Fibroblast of skin of right quadriceps (primary cell): Measurements from ENCODE around the gene RABL2A.
"Not testable (repeated sequence)": the region's sequence is repeated elsewhere in the genome, so short reads cannot be mapped to it uniquely, and the experiment has no call there.

Source experiments
- DNase-seq: peaks from one replicate; pipeline ENCODE4 v3.0.0-alpha.2; 2013

RABL2A gene

GRCh38 chr2:113621002-113621401 lies 6.1 kb upstream of the RABL2A start:
- not testable (repeated sequence) for DNase-seq

DNA sequence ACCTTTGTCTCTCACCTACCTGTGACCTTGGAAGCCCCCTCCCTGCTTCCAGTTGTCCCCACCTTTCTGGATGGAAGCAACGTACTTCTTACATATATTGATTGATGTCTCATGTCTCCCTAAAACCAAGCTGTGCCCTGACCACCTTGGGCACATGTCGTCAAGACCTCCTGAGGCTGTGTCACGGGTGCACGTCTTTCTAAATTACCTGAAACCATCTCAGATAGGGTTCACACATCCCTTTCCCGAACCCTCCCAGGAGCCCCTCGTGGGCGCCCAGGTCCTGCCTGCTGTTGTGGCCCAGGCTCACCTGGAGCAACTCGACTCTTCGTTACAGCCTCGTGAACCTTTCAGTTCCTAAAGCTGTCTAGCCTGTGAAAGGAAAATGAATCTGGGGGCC lies 1.2 kb upstream of the RABL2A start:
- not testable (repeated sequence) for DNase-seq

- not testable (repeated sequence) for DNase-seq
Observed at GRCh38 chr2:113632849-113633345, 5.8 kb downstream of the RABL2A start.

DNA sequence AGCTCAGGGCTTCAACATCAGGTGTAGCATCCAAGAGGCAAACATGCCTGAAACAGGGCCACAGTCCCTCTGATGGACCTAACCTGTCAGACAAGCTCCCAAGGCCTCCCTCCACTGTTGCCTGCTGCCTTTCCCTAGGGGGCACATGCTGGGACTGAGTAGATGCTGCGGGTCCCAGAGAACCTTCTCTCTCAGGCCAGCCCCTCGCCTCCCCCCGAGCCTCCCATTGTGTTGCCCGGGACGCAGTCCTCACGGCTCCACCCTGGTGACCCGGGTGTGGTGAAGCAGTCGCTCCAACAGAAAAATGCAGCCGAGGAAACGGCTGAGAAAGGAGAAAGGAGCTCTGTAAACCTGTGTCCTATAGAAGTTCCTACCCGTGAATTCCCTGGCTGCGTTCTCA lies 8.3 kb downstream of the RABL2A start:
- not testable (repeated sequence) for DNase-seq

DNA sequence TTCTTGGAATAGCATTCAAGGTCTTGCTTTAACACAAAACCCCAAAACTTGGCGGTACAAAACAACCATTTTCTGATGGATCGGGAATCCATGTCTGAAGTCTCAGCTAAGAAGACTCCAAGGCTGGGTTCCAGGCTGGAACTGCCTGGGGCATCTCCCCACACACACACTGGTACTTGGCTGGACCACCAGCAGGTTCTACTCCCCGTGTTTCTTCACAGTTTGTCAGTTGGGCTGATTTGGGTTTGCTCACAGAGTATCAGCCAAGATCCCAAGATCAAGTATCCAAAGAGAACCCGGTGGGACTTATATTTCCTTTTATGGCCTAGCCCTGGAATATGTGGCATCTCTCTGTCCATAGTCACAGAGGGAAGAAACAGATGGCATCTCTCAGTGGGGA lies 9.2 kb downstream of the RABL2A start:
- not testable (repeated sequence) for DNase-seq

- not testable (repeated sequence) for DNase-seq
Observed at GRCh38 chr2:113638084-113638483, 11.0 kb downstream of the RABL2A start.

DNA sequence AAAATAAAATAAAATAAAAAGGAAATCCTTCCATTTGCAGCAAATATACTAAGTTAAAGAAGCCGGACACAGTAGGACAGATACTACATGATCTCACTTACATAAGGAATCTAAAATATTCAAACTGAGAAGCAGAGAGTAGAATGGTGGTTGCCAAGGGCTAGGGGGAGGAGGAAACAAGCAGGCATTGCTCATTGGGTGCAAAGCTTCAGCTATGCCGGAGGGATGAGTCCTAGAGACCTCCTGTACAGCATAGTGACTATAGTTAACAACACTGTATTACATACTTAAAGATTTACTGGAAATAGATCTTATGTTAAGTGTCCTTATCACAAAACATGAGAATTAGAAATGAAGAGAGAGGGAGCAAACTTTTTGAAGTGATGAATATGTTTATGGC lies 19.2 kb downstream of the RABL2A start:
- DNase-seq, result not testable (repeated sequence)

- not testable (repeated sequence) for DNase-seq
Observed at GRCh38 chr2:113650834-113651815, 24.1 kb downstream of the RABL2A start.

- DNase-seq, result not testable (repeated sequence)
Observed at GRCh38 chr2:113652599-113652998, 25.5 kb downstream of the RABL2A start.

DNA sequence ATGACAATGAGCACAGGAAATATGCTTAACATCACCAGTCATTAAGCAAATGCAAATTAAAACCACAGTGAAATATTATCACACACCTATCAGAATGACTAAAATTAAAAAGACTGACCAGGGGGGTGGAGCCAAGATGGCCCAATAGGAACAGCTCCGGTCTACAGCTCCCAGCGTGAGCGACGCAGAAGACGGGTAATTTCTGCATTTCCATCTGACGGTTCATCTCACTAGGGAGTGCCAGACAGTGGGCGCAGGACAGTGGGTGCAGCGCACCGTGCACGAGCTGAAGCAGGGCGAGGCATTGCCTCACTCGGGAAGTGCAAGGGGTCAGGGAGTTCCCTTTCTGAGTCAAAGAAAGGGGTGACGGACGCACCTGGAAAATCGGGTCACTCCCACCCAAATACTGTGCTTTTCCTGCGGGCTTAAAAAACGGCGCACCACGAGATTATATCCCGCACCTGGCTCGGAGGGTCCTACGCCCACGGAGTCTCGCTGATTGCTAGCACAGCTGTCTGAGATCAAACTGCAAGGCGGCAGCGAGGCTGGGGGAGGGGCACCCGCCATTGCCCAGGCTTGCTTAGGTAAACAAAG lies 29.1 kb downstream of the RABL2A start:
- DNase-seq, result not testable (repeated sequence)

- not testable (repeated sequence) for DNase-seq
Observed at GRCh38 chr2:113657735-113658134, 30.7 kb downstream of the RABL2A start.

GRCh38 chr2:113663285-113664060 lies 36.4 kb downstream of the RABL2A start:
- DNase-seq, result not testable (repeated sequence)

- not testable (repeated sequence) for DNase-seq
Observed at GRCh38 chr2:113664761-113665533, 37.9 kb downstream of the RABL2A start.

DNA sequence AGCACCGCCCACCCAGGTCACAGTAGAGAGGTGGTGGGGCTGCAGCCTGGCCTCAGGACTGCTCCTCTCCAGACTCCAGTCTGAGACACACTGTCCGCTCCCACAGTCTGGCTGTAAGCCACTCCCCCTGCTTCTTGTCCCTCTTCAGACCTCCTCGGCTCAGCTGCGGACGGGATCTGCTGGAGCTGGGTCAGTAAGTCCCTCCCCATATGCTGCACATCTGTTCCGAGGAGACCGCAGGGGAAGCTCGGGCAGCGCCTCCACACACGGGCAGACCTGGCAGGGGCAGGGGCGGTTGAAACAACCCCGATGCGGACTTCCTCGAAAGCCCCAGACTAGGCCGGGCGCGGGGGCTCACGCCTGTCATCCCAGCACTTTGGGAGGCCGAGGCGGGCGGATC lies 41.9 kb downstream of the RABL2A start:
- not testable (repeated sequence) for DNase-seq

DNA sequence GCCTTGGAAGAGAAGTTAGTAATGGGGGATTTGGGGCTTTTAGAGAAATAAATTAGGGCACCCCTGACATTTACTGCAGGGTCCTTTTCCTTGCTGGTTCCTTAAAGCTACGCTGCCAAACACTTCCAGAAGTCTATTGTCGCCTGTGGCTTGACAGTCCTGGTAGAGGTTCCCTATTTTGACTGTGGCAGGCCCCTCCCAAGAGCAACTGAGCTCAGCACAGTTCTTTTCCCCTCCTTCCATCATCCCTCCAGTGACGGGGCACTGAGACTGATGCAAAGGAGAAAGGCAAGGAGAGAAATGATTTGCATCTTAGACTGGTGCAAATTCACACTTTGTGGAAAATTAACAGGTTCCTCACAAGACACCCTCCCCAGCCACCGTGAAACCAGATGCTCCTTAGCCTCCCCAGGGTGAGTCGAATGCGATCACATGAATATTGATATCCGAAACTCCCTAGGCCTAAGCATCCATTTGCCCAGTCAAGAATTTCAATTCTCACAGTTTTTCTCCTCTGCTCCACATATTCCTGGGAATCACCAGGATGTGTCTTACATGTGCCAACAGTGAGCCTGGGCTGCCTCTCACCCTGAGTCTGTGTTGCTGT lies 45.4 kb downstream of the RABL2A start:
- no peak for DNase-seq

- DNase-seq, result no peak
Observed at GRCh38 chr2:113675875-113676274, 48.8 kb downstream of the RABL2A start.

DNA sequence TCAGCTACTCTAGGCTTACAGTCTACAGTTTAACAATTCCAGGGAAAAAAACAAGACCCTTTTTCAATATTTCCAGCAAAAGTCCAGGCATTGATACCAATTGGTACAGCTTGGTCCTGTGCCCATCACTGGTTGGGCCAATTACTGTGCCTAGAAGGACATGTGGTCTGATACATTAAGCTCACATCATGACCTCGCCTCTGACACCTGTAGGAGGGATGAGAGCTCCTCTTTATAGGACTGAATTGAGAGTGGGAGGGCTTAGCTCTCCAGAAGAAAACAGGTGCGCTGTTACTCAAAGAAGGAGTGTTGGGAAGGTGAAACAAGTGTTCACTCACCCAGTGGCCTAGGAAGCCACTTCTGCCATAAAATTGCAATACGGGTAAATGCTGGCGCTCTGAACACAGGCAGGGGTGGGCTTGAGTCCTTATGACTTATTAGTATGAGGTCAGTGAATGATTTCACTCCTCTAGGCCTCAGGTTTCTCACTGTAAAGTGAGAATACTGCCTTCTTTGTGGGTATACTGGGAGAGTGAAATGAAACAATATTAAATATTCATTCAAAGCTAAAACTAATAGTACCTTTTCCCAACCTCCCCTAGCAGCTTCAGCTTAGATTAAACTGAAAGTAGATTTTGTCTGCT lies 49.7 kb downstream of the RABL2A start:
- no peak for DNase-seq

- DNase-seq, result no peak
Observed at GRCh38 chr2:113677330-113677729, 50.3 kb downstream of the RABL2A start.

GRCh38 chr2:113679457-113679856 lies 52.4 kb downstream of the RABL2A start:
- no peak for DNase-seq

DNA sequence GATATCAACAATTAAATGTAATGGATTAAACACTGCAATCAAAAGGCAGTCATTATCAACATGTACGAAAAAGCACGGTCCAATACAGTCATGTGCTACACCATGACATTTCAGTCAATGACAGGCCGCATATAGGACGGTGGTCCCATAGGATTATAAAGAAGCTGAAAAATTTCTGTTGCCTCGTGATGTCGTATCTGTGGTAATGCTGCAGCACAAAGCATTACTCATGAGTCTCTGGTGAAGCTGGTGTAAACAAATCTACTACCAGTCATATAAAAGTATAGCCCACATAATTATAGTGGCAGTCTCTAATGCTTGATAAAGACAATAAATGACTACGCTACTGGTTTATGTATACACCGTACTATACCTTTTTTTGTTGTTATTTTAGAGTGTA lies 58.4 kb downstream of the RABL2A start:
- DNase-seq, result no peak

DNA sequence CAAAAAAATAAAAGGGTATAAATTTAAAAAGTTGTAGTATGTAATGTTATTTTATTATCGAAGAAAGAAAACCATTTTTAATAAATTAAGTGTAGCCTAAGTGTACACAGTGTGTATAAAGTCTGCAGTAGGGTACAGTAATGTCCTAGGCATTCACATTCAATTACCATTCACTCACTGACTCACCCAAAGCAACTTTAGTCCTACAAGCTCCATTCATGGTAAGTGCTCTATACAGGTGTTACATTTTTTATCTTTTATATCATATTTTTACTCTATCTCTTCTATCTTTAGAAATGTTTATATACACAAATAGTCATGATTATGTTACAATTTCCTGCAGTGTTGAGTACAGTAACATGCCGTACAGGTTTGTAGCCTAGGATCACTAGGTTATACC lies 59.5 kb downstream of the RABL2A start:
- no peak for DNase-seq
